ENCODE measurements around the gene TFAP2A.

DNA sequence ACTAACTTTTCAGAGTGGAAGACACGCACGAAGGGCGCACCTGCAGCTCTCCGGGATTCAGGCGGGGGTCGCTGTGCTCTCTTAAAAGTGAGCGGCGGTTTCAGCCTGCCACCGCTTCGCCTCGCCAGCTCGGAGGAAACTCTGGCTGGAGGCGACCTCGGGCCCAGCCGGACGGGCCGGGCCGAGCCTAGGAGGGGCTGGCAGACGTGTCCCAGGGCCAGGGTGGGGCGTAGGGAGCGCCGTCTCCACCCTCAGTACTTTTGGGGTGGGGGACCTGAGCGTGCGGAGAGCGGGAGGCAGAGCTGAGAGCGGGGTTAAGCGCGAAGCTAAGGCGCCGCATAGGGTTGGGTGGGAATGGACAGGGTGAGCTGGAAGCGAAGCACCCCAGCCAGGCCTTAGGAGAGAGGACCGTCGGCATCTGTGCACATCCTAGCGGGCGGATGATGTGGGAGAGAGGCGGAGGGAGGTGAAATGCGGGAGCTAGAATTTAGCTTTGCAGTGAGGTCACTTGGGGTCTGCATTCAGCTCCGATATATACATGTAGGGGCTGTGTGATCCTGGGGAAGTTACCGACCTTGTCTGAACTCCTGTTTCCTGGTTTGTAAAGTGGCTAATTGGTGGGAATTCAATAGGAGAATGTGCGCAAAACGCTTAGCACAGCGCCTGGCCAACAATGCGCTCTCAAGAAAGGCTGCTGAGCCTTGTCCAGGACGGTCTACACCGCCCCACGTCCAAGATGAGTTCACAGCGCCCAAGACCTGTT, 6.5 kb upstream of the TFAP2A start:
- TF ChIP-seq CTCF (conservative IDR thresholded peaks at IDR 0.05): no peak
- TF ChIP-seq ZFX (IDR thresholded peaks at IDR 0.05): no peak
